HG03571 (cell line): ENCODE measurements around the gene BRD4.

Source experiments
- ATAC-seq: cut with Tn5 transposase; IDR thresholded peaks from one replicate; pipeline ENCODE4 v1.9.1; 2021; ENCODE audit not compliant: unreplicated experiment

BRD4 gene

GRCh38 chr19:15291548-15292021, 40.8 kb downstream of the BRD4 start:
- ATAC-seq, result no peak

DNA sequence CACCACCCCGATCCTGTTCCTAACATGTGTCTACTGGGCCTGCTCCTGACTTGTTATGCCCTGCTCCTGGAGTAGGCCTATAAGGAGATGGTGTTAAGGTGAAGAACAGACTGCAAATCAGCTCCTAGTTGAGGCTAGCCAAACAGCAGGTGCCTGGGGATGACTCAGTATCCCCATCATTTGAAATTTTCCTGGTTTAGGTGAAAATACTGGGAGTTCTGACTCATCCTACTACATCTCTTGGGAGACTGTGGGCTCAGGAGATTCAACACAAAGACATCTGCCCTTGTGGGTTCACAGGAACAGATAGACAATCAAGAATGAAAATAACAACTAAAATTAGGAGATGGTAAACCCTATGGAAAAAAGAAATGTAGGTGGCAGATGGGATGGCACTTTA, 41.2 kb downstream of the BRD4 start:
- no peak for ATAC-seq

DNA sequence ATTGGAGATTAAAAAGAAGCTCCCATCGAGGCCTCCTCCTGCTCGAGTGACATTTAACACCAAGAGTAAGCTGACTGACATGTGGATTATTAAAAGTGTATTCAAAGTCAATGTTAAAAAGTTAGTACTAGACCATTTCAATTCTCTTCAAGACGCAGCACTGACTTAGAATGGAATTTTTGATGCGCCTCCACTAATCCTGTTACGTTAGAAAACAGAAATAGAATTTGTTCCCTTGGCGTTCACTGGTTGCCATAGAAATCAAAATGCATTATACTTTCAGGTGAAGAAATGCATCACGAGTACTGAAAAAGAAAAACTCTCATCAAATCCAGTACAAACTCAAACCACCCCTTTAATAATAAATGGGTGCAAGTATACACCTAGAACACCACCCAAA, 42.2 kb downstream of the BRD4 start:
- no peak for ATAC-seq

DNA sequence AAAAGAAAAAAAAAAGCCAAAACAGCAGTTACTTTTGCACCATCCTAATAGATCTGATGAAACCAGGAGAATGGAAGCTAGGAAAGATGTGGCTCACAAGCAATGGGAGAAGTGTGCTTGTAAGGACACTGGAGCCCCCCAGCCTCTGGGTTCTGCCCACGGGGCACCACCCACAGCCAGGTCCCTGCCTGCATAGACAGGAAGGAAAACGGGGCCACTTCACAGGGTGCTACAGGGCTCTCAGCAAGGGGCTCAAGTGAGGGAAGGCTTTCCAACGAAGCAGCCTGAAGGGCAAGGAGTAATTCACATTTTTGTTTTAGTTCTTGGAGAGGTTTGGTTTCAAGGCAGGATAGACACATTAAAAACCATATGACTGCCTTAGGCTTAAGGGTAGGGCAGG, 42.7 kb downstream of the BRD4 start:
- ATAC-seq, result no peak

- ATAC-seq, result no peak
These were observed 44.0 kb downstream of the BRD4 start for GRCh38 chr19:15288146-15288963.

- ATAC-seq, result no peak
These were observed 44.8 kb downstream of the BRD4 start for GRCh38 chr19:15287496-15287895.

DNA sequence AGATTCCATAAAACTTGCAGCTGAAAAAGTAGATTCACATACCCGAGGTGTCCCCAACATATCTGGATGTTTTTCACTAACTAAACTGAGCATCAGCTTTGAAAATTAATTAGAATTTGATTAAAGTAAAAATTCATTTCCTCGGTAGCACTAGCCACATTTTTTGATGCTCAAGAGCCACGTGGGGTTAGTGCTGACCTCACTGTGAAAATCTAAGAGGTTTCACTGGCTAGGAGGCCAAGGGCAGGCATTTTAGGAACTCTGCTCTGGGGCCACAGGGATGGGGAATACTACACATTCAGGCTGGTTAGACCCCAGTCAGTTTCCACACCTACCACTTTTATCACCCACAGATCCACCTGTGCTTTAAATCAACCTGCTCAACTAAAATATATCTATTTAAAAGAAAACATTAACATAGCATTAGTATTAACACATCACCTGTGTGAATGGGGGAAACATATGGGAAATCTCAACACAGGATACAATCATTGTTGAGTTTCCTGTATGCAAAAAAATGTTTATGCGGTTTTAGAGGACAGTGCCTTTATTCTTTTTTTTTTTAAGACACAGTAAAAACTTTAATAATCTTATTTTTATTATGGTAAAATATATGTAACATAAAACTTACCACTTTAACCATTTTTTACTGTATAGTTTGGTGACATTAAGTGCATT, 45.5 kb downstream of the BRD4 start:
- ATAC-seq, result no peak

GRCh38 chr19:15285896-15286591, 46.3 kb downstream of the BRD4 start:
- peak; percentile 44 for ATAC-seq

GRCh38 chr19:15284896-15285295, 47.4 kb downstream of the BRD4 start:
- no peak for ATAC-seq

DNA sequence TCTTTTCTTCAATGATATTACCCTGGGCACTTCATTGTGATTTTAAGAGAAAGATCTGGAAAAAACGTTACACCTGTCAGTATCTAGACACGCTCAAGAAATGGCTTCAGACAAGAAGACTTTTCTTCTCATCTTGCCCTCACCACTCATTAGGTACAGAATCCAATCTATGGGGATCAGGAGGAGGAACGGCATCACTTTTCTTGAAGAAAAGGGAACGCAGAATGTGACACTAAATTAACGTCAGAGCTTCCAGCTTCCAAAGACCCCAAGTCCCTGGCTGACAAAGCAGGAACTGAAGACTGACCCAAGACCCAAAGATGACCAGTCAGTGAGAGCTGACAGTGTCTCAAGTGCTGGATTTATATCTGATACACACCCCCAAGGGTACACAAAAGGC, 48.2 kb downstream of the BRD4 start:
- no peak for ATAC-seq

- no peak for ATAC-seq
These were observed 49.0 kb downstream of the BRD4 start for GRCh38 chr19:15283141-15283883.

DNA sequence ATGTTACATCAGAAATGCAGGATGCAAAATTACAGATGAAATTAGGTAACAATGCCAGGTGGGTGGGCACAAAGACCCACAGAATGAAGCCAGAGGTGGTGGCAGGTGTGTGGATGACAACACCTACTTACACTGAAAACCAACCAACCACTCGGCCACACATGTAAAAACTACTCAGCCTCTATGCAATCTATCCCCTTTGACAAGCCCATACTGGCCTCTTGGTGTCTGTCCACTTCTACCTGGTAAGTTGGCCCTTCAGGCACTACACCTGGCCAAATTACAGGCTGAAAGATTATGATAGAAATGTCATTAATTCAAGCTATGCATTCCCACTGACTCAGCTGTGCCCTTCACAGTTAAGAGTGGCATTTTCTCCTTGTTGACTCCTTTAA, 50.0 kb downstream of the BRD4 start:
- no peak for ATAC-seq

- ATAC-seq, result no peak
These were observed 51.2 kb downstream of the BRD4 start for GRCh38 chr19:15280915-15281683.

DNA sequence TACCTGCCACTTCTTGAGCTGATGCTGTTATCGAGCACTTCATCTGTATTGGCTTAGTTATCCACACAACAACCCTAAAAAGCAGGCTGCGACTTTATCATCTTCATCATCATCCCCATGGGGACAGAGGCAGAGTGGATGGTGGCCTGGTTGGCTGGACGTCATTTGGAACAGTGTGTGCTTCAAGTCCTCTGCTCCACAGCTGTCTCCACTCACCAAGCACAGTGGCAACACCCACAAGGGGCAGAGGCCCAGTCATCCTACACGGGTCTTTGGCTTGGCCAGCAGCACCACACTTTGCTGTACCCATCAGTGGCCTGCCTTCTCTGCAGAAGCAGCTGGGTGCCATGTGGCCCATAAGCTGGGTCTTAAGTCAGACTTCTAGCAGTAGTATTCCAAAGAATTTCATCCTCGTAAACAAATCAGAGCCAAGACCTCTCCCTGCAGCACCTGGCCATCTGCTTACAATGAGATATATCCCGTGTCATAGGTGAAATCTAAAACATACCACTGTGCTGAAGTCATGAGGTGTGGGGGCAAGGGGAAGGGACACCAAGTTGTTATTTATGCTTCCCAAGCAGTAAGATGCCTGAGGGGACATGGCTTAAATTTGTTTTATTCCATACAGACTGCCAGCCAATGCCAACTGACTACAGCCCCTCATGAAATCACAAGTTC, 52.2 kb downstream of the BRD4 start:
- no peak for ATAC-seq

DNA sequence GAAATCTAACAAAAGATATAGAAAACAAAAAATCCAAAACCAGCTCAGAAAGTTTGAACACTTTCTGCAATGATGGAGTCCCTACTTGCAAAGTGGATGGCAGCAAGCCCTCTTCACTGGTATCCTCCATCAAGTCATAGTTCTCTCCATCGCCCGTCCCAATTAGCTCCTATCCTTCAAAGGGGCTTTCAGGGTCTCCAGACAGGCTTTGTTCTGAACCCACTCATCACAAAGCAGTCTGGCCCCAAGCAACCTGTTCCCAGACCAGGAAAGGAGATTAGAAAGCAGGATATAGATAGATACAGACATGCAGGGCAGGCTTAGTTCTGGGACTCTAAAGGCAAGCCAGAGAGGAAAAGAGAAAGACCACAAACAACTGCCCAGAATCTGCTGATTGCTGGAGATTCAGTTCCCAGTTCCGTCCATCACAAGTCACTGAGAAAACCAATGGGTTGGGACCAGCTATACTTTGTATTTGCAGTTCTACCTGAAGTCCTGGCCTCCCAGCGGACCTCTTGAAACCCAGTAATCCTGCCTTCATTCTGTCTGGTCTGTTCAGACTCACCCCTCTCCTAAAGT, 52.9 kb downstream of the BRD4 start:
- ATAC-seq, result no peak

- ATAC-seq, result no peak
These were observed 55.6 kb downstream of the BRD4 start for GRCh38 chr19:15276620-15277215.

DNA sequence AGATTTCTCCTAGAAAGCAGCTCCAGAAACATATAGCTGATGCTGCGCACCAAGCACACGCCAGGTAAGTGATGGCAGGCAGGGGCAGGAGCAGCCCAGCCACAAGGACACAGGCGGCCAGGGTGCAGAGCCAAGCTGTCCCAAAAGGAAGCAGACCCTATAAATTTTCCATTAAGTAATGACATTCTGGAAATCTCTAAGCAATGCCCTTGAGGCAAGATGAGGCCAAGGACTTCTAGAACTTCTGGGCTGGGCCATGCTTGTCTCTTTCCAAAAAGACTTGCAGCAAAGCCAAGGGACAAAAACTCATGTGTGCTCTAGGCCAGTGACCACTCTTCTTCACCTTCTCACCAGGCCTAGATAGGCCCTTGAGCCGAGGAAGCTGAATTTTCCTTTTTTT, 57.9 kb downstream of the BRD4 start:
- ATAC-seq, result no peak

DNA sequence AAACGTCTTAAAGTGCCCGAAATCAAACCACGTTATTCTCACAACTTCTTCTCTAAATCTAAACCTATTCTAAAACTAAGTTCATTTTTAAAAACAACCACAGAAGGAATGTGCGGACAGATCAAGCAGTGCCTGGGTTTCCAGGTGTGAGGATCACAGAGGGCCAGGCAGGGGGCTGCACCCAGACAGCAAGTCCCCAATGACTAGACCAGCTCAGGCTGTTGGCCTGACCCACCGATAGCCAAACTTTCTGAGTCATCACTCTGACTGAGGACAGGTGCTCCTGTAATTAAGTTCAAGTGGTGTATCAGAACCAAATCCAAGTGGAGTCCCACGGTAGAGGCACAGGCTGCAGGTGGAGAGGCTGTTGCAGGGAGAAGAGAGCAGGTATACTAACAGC, 62.5 kb downstream of the BRD4 start:
- ATAC-seq, result no peak

DNA sequence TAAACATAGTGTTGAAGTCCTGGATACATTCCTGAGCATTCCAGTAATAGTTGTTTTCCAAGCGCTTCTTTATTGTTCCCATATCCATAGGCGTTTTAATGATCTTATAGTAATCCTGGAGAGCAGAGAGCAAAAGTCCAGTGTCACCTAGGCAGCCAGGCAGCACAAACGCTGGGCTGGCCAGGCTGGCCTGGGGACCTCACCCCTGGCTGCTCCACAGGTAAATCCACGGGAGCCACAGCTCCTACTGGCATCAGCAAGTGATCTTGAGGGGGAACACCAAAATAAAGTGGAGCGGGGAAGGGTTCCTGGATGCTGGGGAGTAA, 63.4 kb downstream of the BRD4 start:
- no peak for ATAC-seq
